K562 (cell line): Measurements from ENCODE around the gene RPLP2. TPM values are rescaled to one million over a fixed set of nuclear protein-coding genes. Genes with fewer than 3 reads are reported as not detected.

Experiments used
- BHLHE40 ChIP-seq: IDR thresholded peaks from 2 replicates; pipeline ENCODE4 v1.6.1; 2011; ENCODE audit warnings: low read length, improper control_type of control experiment
- BRCA1 ChIP-seq, 2 experiments: fragments of 450-650 bp in 1 of 2; sonication (generic) in 1 of 2; formaldehyde crosslinking in 1 of 2; IDR thresholded peaks; 2 replicates each; pipeline versions ENCODE4 v1.5.0 to v1.6.1; 2017 to 2020; ENCODE audit warnings: mild to moderate bottlenecking in 1 of 2, missing genetic modification reagents in 1 of 2
- E2F8 ChIP-seq: fragments of 450-650 bp; IDR thresholded peaks from 2 replicates; pipeline ENCODE4 v1.7.1; 2018; ENCODE audit warnings: mild to moderate bottlenecking, low read depth; ENCODE audit not compliant: partially characterized antibody
- GABPA ChIP-seq: fragments of 200-800 bp; sonication (Bioruptor generic); conservative IDR thresholded peaks from 2 replicates; pipeline ENCODE4 v1.6.1; 2016; ENCODE audit warnings: low read depth, missing genetic modification characterization, missing compliant biosample characterization
- KDM4B ChIP-seq, 2 experiments: fragments of 450-650 bp in 1 of 2; sonication (generic) in 1 of 2; IDR thresholded peaks; 2 replicates each; pipeline ENCODE4 v1.6.1; 2016 to 2017; ENCODE audit warnings: borderline replicate concordance in 2 of 2, antibody characterized with exemption in 1 of 2, low read depth in 1 of 2, mild to moderate bottlenecking in 1 of 2
- MCM7 ChIP-seq, 2 experiments: fragments of 450-650 bp; IDR thresholded peaks; 2 replicates each; pipeline ENCODE4 v1.6.1; 2016 to 2018
- NFIX ChIP-seq: fragments of 250-450 bp; sonication (Bioruptor Pico); IDR thresholded peaks from 2 replicates; pipeline ENCODE4 v1.4.0; 2020; ENCODE audit warnings: low read depth, mild to moderate bottlenecking, moderate library complexity
- POLR2B ChIP-seq: fragments of 450-650 bp; IDR thresholded peaks from 2 replicates; pipeline ENCODE4 v1.6.1; 2018; ENCODE audit warnings: low read depth; ENCODE audit not compliant: partially characterized antibody
- RFX7 ChIP-seq: fragments of 250-450 bp; sonication (Bioruptor Pico); IDR thresholded peaks from 2 replicates; pipeline ENCODE4 v1.5.1; 2021; ENCODE audit warnings: mild to moderate bottlenecking
- RNF219 ChIP-seq: fragments of 250-450 bp; sonication (Bioruptor Pico); IDR thresholded peaks from 2 replicates; pipeline ENCODE4 v1.5.0; 2022; ENCODE audit warnings: mild to moderate bottlenecking
- SMAD1 ChIP-seq: fragments of 150-350 bp; IDR thresholded peaks from 2 replicates; pipeline ENCODE4 v1.6.1; 2014; ENCODE audit warnings: low read length, low read depth; ENCODE audit not compliant: partially characterized antibody
- SMARCB1 ChIP-seq: IDR thresholded peaks from 2 replicates; pipeline ENCODE4 v1.6.1; 2011; ENCODE audit warnings: improper control_type of control experiment, low read depth; ENCODE audit not compliant: insufficient read length
- SUPT5H ChIP-seq: fragments of 450-650 bp; IDR thresholded peaks from 2 replicates; pipeline ENCODE4 v1.6.1; 2016
- WHSC1 ChIP-seq: IDR thresholded peaks from one replicate; pipeline ENCODE4 v1.6.1; 2012; ENCODE audit warnings: low read length, control low read depth, inconsistent platforms
- YBX1 ChIP-seq: fragments of 450-650 bp; IDR thresholded peaks from 2 replicates; pipeline ENCODE4 v1.7.1; 2016; ENCODE audit warnings: mild to moderate bottlenecking
- ZBTB34 ChIP-seq: fragments of 250-450 bp; sonication (Bioruptor Pico); IDR thresholded peaks from 2 replicates; pipeline ENCODE4 v1.8.0; 2021; ENCODE audit warnings: mild to moderate bottlenecking, moderate library complexity
- ZNF253 ChIP-seq: fragments of 250-450 bp; sonication (Bioruptor Pico); conservative IDR thresholded peaks from 2 replicates; pipeline ENCODE4 v1.6.1; 2021; ENCODE audit warnings: mild to moderate bottlenecking
- ZNF41 ChIP-seq: fragments of 250-450 bp; sonication (Bioruptor Pico); conservative IDR thresholded peaks from 2 replicates; pipeline ENCODE4 v1.4.0; 2020; ENCODE audit warnings: mild to moderate bottlenecking
- ZNF583 ChIP-seq: fragments of 250-450 bp; sonication (Bioruptor Pico); IDR thresholded peaks from 2 replicates; pipeline ENCODE4 v1.4.0; 2020
- polyA plus RNA-seq, 8 experiments: library from polyadenylated mRNA; depleted of rRNA in 4 of 8; stranded (reverse) in 5 of 8; unstranded in 3 of 8; fragments of >200 nt; fragmentation: Nextera tagmentation in 2 of 8; fragmentation: Illumina TruSeq in 1 of 8; extraction: Ambion mirVana in 2 of 8; extraction: Trizol in 1 of 8; gene quantifications; 2 replicates each; pipeline versions ENCODE4 v1.2.1 to v1.2.3, GENCODE V29; 2011 to 2014; ENCODE audit warnings: inconsistent platforms in 1 of 8, missing spikeins in 1 of 8
- total RNA-seq, 7 experiments: library from RNA; depleted of rRNA in 6 of 7; stranded (reverse); fragments of >200 nt in 6 of 7; fragmentation: Illumina TruSeq in 2 of 7; extraction: Trizol in 2 of 7; gene quantifications; 2 replicates each; pipeline versions ENCODE4 v1.2.1 to v1.2.3, GENCODE V29; 2011 to 2021; ENCODE audit warnings: low replicate concordance in 1 of 7
- TF ChIP-seq, protein P1 (sequence below): sonication (generic); formaldehyde crosslinking; IDR thresholded peaks from 2 replicates; pipeline ENCODE4 v1.8.1; 2023; ENCODE audit warnings: mild to moderate bottlenecking, missing genetic modification reagents, moderate library complexity
- TF ChIP-seq, protein P2 (sequence below): fragments of 250-450 bp; sonication (Bioruptor Pico); IDR thresholded peaks from 2 replicates; pipeline ENCODE4 v1.8.0; 2021; ENCODE audit warnings: moderate library complexity, mild to moderate bottlenecking, inconsistent platforms

The RPLP2 gene
- total and polyA plus RNA-seq, 9 of the 15 experiments (the other 6 are each of a cell fraction or from before 2014, with no cell fraction given): 528 to 3,807 (median 1,633) TPM

GRCh38 chr11:795634-796564 is 13.9 kb upstream of the RPLP2 start (continued):
- TF ChIP-seq, protein P1, sequence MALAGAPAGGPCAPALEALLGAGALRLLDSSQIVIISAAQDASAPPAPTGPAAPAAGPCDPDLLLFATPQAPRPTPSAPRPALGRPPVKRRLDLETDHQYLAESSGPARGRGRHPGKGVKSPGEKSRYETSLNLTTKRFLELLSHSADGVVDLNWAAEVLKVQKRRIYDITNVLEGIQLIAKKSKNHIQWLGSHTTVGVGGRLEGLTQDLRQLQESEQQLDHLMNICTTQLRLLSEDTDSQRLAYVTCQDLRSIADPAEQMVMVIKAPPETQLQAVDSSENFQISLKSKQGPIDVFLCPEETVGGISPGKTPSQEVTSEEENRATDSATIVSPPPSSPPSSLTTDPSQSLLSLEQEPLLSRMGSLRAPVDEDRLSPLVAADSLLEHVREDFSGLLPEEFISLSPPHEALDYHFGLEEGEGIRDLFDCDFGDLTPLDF: no peak
- TF ChIP-seq BHLHE40 (no peak), MCM7 (IDR thresholded peaks at IDR 0.05) (no peak), RFX7 (CRISPR knock-in tag) (no peak), ZNF253 (CRISPR knock-in tag) (no peak), GABPA (tag) (peak; percentile 34), ZNF583 (no peak), ZBTB34 (no peak), POLR2B (no peak), KDM4B (IDR thresholded peaks at IDR 0.05; ENCODE audit: borderline replicate concordance in 2 of 2, low read depth in 1 of 2) (no peak), NFIX (no peak), SUPT5H (peak; percentile 44; the same call in 1 of the 2 replicates), BRCA1 (IDR thresholded peaks at IDR 0.05) (no peak), BRCA1 (CRISPR knock-in tag; IDR thresholded peaks at IDR 0.05) (no peak), WHSC1 (no peak), SMARCB1 (no peak), RNF219 (no peak), ZNF41 (CRISPR knock-in tag) (no peak), SMAD1 (no peak), E2F8 (no peak), YBX1 (no peak)
- TF ChIP-seq, protein P2, sequence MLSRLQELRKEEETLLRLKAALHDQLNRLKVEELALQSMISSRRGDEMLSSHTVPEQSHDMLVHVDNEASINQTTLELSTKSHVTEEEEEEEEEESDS (CRISPR knock-in tag): no peak
